MCF 10A (cell line): ENCODE results near the gene PRKAR2B. TPM values are rescaled to one million over a fixed set of nuclear protein-coding genes. Genes with fewer than 3 reads are reported as not detected.

Source experiments
- BruUV-seq: library from RNA; stranded (reverse); fragments of 400-500 nt; replicated peaks from 2 replicates; lab custom pipeline; 2021; lab: Mats Ljungman, UMichigan
- CTCF ChIA-PET: fragments of 300-600 bp; sonication (Branson Sonifier 250); formaldehyde crosslinking; extraction: SDS; loops from one replicate; lab custom pipeline; 2021; ENCODE audit warnings: antibody characterized with exemption, inconsistent platforms; lab: Yijun Ruan, JAX
- POLR2A ChIA-PET: fragments of 300-600, 350-650 bp; sonication (Branson Sonifier 250); formaldehyde crosslinking; extraction: SDS; loops from one replicate; lab custom pipeline; 2020; ENCODE audit warnings: antibody characterized with exemption, inconsistent platforms; lab: Yijun Ruan, JAX
- DNase-seq: peaks from one replicate; pipeline ENCODE4 v3.0.0-alpha.2; 2018; ENCODE audit not compliant: unreplicated experiment
- H3K27ac Mint-ChIP-seq: one replicate; pipeline ENCODE4 v1.8.0; 2022; ENCODE audit warnings: mild to moderate bottlenecking, low read depth, mixed read lengths; ENCODE audit not compliant: unreplicated experiment
- H3K27me3 Mint-ChIP-seq: one replicate; pipeline ENCODE4 v1.8.0; 2022; ENCODE audit warnings: mixed read lengths; ENCODE audit not compliant: insufficient read depth, unreplicated experiment
- H3K36me3 Mint-ChIP-seq: one replicate; pipeline ENCODE4 v1.8.0; 2022; ENCODE audit warnings: mild to moderate bottlenecking, moderate library complexity, mixed read lengths; ENCODE audit not compliant: insufficient read depth, unreplicated experiment
- H3K4me1 Mint-ChIP-seq: one replicate; pipeline ENCODE4 v1.8.0; 2022; ENCODE audit warnings: mixed read lengths; ENCODE audit not compliant: insufficient read depth, unreplicated experiment
- H3K4me3 Mint-ChIP-seq: one replicate; pipeline ENCODE4 v1.8.0; 2022; ENCODE audit warnings: mild to moderate bottlenecking, moderate library complexity, mixed read lengths; ENCODE audit not compliant: unreplicated experiment
- H3K9me3 Mint-ChIP-seq: one replicate; pipeline ENCODE4 v1.8.0; 2022; ENCODE audit warnings: mixed read lengths; ENCODE audit not compliant: unreplicated experiment
- CTCF ChIP-seq: fragments of 200-600 bp; IDR thresholded peaks from one replicate; pipeline ENCODE4 v1.8.0; 2022; ENCODE audit warnings: antibody characterized with exemption, mild to moderate bottlenecking; ENCODE audit not compliant: unreplicated experiment
- intact Hi-C: fragments of 100-400 bp; cut with micrococcal nuclease; formaldehyde crosslinking; loops from 2 replicates; pipeline ENCODE4 v1.14.1; 2022
- total RNA-seq: library from RNA; stranded (reverse); gene quantifications from 2 replicates; pipeline ENCODE4 v1.2.3, GENCODE V29; 2022

The PRKAR2B gene
- total RNA-seq, 1 experiment from 2014 or later, result not detected

DNA sequence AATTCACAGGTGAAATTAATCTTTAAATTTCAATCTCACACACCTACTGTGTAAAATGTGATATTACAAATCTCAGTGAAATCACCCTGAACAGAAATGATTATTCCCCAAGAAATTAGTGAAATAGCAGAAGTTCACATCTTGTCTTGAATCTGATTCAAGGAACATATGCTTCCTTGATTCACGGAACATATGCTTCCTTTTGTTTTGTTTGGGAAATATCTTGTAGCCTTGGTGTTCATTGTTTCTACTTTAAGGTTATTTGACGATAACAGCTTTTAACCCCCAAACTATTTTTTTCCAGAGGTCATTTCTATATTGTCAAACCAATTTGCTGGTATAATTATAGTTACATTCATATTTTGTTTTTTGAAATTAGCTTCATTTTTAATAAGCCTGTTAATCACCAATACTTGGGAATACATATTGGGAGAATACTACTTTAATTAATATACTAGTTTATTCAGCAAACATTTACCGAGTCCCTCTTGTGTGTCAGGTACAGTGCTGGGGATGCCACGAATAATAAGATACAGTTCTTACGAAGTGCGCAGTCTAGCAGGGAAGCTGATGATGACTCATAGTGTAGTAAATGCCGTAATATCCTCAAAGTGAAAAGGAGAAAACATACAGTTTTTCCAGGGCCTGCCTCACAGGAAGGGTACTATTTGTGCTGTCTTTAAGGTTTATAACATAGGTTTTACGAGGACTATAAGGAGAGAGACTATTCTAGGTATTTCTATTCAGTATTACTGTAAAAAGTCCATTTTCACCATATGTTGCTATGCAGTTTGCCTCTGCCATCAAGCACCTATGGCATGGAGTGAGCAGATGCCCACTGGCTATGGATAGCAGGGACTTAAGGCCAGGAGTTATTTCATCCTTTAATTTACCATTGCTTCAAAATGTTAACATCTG is 32.5 kb downstream of the PRKAR2B start:
- ChIA-PET CTCF (interaction anchor here (0.9 kb wide), 1 partner anchor 186 kb away, joined by 3 read pairs; no protein-coding TSS in a partner anchor), POLR2A (interaction anchor here (0.7 kb wide), 1 partner anchor 65 kb away, joined by 3 read pairs; no protein-coding TSS in a partner anchor)
- H3K36me3 Mint-ChIP-seq, result no peaks in the 10 kb centered on the region
- H3K27ac Mint-ChIP-seq, result no peak overlapping the region
- intact Hi-C loops, result no loop called here
- no peaks in the 10 kb centered on the region for H3K9me3 Mint-ChIP-seq
- BruUV-seq, result no TSS peak
- TF ChIP-seq CTCF, result no peak
- H3K4me3 Mint-ChIP-seq, result no peak overlapping the region
- H3K27me3 Mint-ChIP-seq, result peaks cover 41% of the 10 kb centered on the region
- no peaks in the 10 kb centered on the region for H3K4me1 Mint-ChIP-seq
- peak; percentile 37 for DNase-seq

DNA sequence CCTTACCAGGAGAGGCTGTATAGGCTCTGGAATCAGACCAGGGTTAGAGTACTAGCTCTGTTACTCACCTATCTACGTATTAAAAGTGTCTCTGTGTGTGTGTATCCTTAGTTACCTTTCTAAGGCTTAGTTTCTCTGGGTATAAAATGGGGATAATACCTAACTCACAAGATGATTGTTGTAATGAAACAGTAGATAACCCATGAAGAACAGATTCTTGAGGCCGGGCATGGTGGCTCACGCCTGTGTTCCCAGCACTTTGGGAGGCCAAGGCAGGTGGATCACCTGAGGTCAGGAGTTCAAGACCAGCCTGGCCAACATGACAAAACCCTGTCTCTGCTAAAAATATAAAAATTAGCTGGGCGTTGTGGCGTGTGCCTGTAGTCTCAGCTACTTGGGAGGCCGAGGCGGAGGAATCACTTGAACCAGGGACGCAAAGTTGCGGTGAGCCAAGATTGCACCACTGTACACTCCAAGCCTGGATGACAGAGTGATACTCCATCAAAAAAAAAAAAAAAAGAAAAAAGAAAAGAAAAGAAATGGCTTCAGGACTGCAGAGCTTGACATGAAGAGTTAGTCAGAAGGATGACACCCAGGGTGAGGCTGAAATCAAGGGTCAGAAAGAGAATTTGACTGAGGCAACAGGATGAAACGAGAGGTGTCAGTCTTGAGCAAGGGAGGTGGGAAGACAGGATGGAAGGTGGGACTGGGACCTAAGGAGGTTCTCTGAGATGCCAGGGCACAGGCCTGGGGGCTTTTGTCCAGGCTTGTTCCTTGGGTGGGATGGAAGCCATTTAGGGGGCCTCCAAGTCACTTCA is 33.4 kb downstream of the PRKAR2B start:
- BruUV-seq, result no TSS peak
- intact Hi-C loops, result no loop called here
- DNase-seq, result no peak
- ChIA-PET POLR2A (no interaction called here), CTCF (interaction anchor here (0.6 to 0.9 kb wide), 4 partner anchors 10 to 427 kb away, joined by 3 to 4 read pairs (median 3); no protein-coding TSS in a partner anchor)
- Mint-ChIP-seq H3K27me3 (peaks cover 38% of the 10 kb centered on the region), H3K36me3 (no peaks in the 10 kb centered on the region), H3K4me1 (no peaks in the 10 kb centered on the region), H3K9me3 (no peaks in the 10 kb centered on the region), H3K4me3 (no peak overlapping the region), H3K27ac (no peak overlapping the region)
- no peak for TF ChIP-seq CTCF

GRCh38 chr7:107078517-107078966 is 34.0 kb downstream of the PRKAR2B start:
- Mint-ChIP-seq H3K27ac (no peak overlapping the region), H3K27me3 (peaks cover 31% of the 10 kb centered on the region), H3K4me1 (no peaks in the 10 kb centered on the region), H3K4me3 (no peak overlapping the region), H3K9me3 (no peaks in the 10 kb centered on the region), H3K36me3 (no peaks in the 10 kb centered on the region)
- peak; percentile 83 for DNase-seq
- BruUV-seq, result no TSS peak
- intact Hi-C loops, result no loop called here
- ChIA-PET CTCF (interaction anchor here (0.7 to 1.0 kb wide), 2 partner anchors 10 to 132 kb away, joined by 3 read pairs; no protein-coding TSS in a partner anchor), POLR2A (no interaction called here)
- TF ChIP-seq CTCF, result no peak
